ENCODE results near the gene RAB12. TPM values are rescaled to one million over a fixed set of nuclear protein-coding genes. Genes with fewer than 3 reads are reported as not detected.

The RAB12 gene
- polyA plus RNA-seq, 1 donor from 2014 or later: 102 TPM

DNA sequence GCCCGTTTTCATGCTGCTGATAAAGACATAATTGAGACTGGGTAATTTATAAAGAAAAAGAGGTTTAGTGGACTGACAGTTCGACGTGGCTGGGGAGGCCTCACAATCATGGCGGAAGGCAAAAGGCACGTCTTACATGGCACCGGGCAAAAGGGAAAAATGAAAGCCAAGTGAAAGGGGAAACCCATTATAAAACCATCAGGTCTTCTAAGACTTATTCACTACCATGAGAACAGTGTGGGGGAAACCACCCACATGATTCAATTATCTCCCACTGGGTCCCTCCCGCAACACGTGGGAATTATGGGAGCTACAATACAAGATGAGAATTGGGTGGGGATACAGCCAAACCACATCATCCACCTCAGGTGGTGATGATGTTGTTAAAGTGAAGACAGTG, 3.3 kb upstream of the RAB12 start:
- H3K4me2 ChIP-seq (ENCODE audit: low read length): no peak overlapping the region
- H3K9me2 ChIP-seq (ENCODE audit: insufficient read depth, low read length): no peaks in the 10 kb centered on the region
- H2AFZ ChIP-seq (ENCODE audit: low read depth, low read length): no peak overlapping the region
- H3K79me2 ChIP-seq (replicated peaks; ENCODE audit: insufficient read depth, low read length): peaks cover 11% of the 10 kb centered on the region
- TF ChIP-seq MXI1 (conservative IDR thresholded peaks at IDR 0.05; ENCODE audit: poor library complexity, severe bottlenecking) (no peak), POLR2AphosphoS5 (IDR thresholded peaks at IDR 0.05) (no peak), EP300 (conservative IDR thresholded peaks at IDR 0.05; ENCODE audit: poor library complexity, severe bottlenecking) (no peak), TAF1 (IDR thresholded peaks at IDR 0.05; ENCODE audit: low read depth) (no peak), RAD21 (conservative IDR thresholded peaks at IDR 0.05) (no peak), SMC3 (conservative IDR thresholded peaks at IDR 0.05; ENCODE audit: poor library complexity) (no peak), EZH2 (IDR thresholded peaks at IDR 0.05; ENCODE audit: borderline replicate concordance, insufficient read depth, low read length, poor library complexity, severe bottlenecking) (no peak)
- TF ChIP-seq, protein P1, sequence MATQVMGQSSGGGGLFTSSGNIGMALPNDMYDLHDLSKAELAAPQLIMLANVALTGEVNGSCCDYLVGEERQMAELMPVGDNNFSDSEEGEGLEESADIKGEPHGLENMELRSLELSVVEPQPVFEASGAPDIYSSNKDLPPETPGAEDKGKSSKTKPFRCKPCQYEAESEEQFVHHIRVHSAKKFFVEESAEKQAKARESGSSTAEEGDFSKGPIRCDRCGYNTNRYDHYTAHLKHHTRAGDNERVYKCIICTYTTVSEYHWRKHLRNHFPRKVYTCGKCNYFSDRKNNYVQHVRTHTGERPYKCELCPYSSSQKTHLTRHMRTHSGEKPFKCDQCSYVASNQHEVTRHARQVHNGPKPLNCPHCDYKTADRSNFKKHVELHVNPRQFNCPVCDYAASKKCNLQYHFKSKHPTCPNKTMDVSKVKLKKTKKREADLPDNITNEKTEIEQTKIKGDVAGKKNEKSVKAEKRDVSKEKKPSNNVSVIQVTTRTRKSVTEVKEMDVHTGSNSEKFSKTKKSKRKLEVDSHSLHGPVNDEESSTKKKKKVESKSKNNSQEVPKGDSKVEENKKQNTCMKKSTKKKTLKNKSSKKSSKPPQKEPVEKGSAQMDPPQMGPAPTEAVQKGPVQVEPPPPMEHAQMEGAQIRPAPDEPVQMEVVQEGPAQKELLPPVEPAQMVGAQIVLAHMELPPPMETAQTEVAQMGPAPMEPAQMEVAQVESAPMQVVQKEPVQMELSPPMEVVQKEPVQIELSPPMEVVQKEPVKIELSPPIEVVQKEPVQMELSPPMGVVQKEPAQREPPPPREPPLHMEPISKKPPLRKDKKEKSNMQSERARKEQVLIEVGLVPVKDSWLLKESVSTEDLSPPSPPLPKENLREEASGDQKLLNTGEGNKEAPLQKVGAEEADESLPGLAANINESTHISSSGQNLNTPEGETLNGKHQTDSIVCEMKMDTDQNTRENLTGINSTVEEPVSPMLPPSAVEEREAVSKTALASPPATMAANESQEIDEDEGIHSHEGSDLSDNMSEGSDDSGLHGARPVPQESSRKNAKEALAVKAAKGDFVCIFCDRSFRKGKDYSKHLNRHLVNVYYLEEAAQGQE (IDR thresholded peaks at IDR 0.05; ENCODE audit: borderline replicate concordance): no peak
- TF ChIP-seq, protein P2, sequence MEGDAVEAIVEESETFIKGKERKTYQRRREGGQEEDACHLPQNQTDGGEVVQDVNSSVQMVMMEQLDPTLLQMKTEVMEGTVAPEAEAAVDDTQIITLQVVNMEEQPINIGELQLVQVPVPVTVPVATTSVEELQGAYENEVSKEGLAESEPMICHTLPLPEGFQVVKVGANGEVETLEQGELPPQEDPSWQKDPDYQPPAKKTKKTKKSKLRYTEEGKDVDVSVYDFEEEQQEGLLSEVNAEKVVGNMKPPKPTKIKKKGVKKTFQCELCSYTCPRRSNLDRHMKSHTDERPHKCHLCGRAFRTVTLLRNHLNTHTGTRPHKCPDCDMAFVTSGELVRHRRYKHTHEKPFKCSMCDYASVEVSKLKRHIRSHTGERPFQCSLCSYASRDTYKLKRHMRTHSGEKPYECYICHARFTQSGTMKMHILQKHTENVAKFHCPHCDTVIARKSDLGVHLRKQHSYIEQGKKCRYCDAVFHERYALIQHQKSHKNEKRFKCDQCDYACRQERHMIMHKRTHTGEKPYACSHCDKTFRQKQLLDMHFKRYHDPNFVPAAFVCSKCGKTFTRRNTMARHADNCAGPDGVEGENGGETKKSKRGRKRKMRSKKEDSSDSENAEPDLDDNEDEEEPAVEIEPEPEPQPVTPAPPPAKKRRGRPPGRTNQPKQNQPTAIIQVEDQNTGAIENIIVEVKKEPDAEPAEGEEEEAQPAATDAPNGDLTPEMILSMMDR (IDR thresholded peaks at IDR 0.05; ENCODE audit: poor library complexity, severe bottlenecking): no peak
- H3K27ac ChIP-seq (ENCODE audit: low read length): no peak overlapping the region
- H3K9ac ChIP-seq (ENCODE audit: low read length): no peak overlapping the region
- no peaks in the 10 kb centered on the region for H3K9me3 ChIP-seq (ENCODE audit: low read length)
- H3K36me3 ChIP-seq (ENCODE audit: insufficient read depth, low read length): no peaks in the 10 kb centered on the region
- H3K27me3 ChIP-seq (ENCODE audit: insufficient read depth, low read depth, low read length): peaks cover 9% of the 10 kb centered on the region
- peaks cover 8% of the 10 kb centered on the region for H4K20me1 ChIP-seq (ENCODE audit: insufficient read depth)
- H3K4me3 ChIP-seq (ENCODE audit: low read length): no peak overlapping the region
- no peaks in the 10 kb centered on the region for H3F3A ChIP-seq (ENCODE audit: insufficient read depth, low read length, poor library complexity, severe bottlenecking)

DNA sequence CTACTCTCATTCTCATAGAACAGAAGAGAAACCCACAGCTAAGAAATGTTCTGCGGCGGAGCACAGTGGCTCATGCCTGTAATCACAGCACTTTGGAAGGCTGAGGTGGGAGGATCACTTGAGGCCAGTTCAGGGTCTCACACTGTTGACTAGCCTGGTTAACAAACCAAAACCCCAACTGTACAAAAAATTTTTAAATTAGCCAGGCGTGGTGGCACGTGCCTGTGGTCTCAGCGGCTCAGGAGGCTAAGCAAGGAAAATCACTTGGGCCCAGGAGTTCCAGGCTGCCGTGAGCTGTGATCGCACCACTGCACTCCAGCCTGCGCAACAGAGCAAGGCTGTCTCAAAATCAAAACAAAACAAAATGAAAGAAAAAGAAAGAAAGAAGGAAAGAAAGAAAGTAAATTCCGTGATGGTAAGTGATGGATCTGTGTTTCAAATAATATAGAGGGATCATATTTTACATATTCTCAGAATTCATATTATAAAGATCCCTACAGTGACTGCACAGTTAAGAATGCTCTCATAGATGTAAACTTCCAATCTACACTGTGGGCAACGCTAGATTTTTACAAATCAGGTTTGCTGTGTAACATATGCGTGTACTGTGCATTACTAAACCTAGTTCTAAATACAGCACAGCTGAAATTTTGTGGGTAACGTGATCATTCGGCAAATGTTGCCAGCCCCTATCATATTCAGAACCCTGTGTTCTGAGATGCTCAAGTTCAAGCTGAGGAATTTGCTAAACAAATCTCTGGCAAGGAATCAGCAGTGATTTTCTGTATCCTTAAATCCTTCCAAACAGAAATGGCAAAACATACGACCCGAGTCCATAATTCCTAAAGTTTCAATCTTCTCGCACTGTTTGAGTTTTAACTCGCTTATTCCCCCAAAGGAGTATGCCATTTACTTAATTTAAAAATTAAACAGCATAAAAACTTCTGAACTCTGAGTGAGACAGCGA, 1.2 kb upstream of the RAB12 start:
- Histone ChIP-seq H3K9me3 (ENCODE audit: low read length) (no peaks in the 10 kb centered on the region), H3K4me3 (ENCODE audit: low read length) (no peak overlapping the region), H3K27ac (ENCODE audit: low read length) (no peak overlapping the region), H3K4me2 (ENCODE audit: low read length) (no peak overlapping the region), H4K20me1 (ENCODE audit: insufficient read depth) (peaks cover 8% of the 10 kb centered on the region), H3K79me2 (replicated peaks; ENCODE audit: insufficient read depth, low read length) (peaks cover 32% of the 10 kb centered on the region), H3K9ac (ENCODE audit: low read length) (no peak overlapping the region), H3K36me3 (ENCODE audit: insufficient read depth, low read length) (no peaks in the 10 kb centered on the region), H2AFZ (ENCODE audit: low read depth, low read length) (no peak overlapping the region), H3K9me2 (ENCODE audit: insufficient read depth, low read length) (no peaks in the 10 kb centered on the region), H3K27me3 (ENCODE audit: insufficient read depth, low read depth, low read length) (peaks cover 9% of the 10 kb centered on the region), H3F3A (ENCODE audit: insufficient read depth, low read length, poor library complexity, severe bottlenecking) (no peaks in the 10 kb centered on the region)
- TF ChIP-seq MXI1 (conservative IDR thresholded peaks at IDR 0.05; ENCODE audit: poor library complexity, severe bottlenecking): no peak
- TF ChIP-seq EP300 (conservative IDR thresholded peaks at IDR 0.05; ENCODE audit: poor library complexity, severe bottlenecking): no peak
- TF ChIP-seq, protein P2 (IDR thresholded peaks at IDR 0.05; ENCODE audit: poor library complexity, severe bottlenecking): no peak
- no peak for TF ChIP-seq SMC3 (conservative IDR thresholded peaks at IDR 0.05; ENCODE audit: poor library complexity)
- TF ChIP-seq EZH2 (IDR thresholded peaks at IDR 0.05; ENCODE audit: borderline replicate concordance, insufficient read depth, low read length, poor library complexity, severe bottlenecking): no peak
- no peak for TF ChIP-seq POLR2AphosphoS5 (IDR thresholded peaks at IDR 0.05)
- TF ChIP-seq, protein P1 (IDR thresholded peaks at IDR 0.05; ENCODE audit: borderline replicate concordance): no peak
- no peak for TF ChIP-seq TAF1 (IDR thresholded peaks at IDR 0.05; ENCODE audit: low read depth)
- TF ChIP-seq RAD21 (conservative IDR thresholded peaks at IDR 0.05): no peak
